Skin epidermis (tissue), 12 donors: ENCODE measurements around the gene WDR46.

Source experiments
- H3K27ac ChIP-seq, 21 experiments: fragments of 200-600 bp; sonication (generic) in 11 of 21; one replicate each; pipeline ENCODE4 v1.5.0; 2020; ENCODE audit warnings: mild to moderate bottlenecking in 3 of 21, inconsistent platforms in 2 of 21, moderate library complexity in 2 of 21
- H3K4me3 ChIP-seq, 7 experiments: fragments of 200-600 bp; sonication (generic) in 2 of 7; one replicate each; pipeline ENCODE4 v1.5.0; 2020; ENCODE audit warnings: inconsistent platforms in 2 of 7, mild to moderate bottlenecking in 2 of 7, moderate library complexity in 1 of 7

The WDR46 gene, protein sequence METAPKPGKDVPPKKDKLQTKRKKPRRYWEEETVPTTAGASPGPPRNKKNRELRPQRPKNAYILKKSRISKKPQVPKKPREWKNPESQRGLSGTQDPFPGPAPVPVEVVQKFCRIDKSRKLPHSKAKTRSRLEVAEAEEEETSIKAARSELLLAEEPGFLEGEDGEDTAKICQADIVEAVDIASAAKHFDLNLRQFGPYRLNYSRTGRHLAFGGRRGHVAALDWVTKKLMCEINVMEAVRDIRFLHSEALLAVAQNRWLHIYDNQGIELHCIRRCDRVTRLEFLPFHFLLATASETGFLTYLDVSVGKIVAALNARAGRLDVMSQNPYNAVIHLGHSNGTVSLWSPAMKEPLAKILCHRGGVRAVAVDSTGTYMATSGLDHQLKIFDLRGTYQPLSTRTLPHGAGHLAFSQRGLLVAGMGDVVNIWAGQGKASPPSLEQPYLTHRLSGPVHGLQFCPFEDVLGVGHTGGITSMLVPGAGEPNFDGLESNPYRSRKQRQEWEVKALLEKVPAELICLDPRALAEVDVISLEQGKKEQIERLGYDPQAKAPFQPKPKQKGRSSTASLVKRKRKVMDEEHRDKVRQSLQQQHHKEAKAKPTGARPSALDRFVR

DNA sequence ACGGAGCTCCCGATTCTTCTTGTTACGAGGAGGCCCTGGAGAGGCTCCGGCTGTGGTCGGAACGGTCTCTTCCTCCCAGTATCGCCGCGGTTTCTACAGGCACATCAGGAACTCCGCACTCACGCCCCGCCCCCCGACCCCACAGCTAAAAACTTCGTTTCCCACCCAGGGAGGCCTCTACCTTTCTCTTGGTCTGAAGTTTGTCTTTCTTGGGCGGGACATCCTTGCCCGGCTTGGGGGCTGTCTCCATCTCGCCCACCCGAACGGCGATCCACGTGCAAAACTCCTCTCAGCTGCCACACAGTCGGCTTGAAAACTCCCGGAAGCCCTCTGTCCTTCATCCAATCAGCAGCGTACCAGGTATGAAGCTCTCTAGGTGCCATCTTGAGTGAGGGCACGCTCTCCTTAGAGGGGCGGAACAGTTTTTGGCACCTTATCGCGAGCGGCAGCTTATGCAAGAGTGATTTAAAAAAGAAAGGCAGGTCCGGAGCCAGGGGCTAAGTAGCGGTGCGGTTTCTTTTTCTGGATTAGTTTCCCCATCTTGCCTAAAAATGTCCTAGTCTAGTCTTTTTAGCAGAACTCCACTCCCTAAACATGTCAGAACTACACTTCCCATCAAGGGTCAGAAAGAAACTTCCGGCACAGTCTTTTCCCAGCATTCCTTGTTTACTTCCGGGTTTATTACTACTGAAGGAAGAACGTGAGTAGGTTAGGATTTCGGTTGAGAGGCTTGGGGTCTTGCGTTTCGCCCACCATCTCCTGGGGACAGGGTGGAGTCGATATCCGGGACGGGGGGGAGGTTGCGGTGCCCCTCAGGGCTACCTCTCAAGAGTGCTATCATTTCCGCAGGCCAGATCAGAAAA lies at the start of gene WDR46, which contains the start of gene PFDN6:
WDR46 (minus strand) TSS at position 319 of the 863 bp plus-strand sequence; CDS start at position 250, 69 bp downstream.
PFDN6 (plus strand) TSS at position 681 of the 863 bp plus-strand sequence. CDS start 256 bp downstream, outside the sequence.
- H3K27ac ChIP-seq: peak within 1 kb of the TSS in 20 of 21 experiments; percentile 47 to 91 (median 81)
- H3K4me3 ChIP-seq: peak within 1 kb of the TSS; percentile 64 to 93 (median 78)

DNA sequence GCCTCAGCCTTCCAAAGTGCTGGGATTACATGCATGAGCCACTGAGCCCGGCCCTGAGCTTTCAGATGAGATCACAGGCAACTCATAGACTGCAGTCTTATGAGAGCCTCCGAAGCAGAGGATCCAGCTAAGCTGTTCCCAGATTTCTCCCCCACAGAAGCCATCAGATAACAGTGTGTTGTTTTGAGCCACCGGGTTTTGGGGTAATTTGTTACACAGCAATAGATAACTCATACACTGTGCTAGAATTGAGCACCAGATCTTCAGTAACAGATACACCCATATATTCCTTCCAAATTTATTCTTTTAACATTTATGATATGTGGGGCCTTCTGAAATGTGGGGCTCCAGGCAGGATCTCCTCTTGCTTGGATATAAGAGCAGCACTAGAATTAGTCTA lies 47.5 kb upstream of the WDR46 start:
- peak overlapping the region in 1 of 21 experiments; percentile 61 for H3K27ac ChIP-seq
- no peak overlapping the region for H3K4me3 ChIP-seq

DNA sequence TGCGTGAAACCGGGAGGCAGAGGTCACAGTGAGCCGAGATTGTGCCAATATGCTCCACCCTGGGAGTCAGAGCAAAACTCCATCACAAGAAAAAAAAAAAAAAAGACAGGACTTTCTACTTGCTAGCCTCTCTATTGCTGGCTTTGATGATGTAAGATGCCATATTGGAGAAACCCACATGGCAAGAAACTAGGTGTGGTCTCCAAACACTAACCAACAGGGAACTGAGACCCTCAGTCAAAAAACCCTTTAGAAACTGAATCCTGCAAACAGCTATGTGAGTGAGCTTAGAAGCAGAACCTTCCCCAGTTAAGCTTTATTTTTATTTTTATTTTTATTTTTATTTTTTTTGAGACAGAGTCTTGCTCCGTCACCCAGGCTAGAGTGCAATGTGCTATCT lies 46.9 kb upstream of the WDR46 start:
- H3K27ac ChIP-seq: no peak overlapping the region
- no peak overlapping the region for H3K4me3 ChIP-seq

DNA sequence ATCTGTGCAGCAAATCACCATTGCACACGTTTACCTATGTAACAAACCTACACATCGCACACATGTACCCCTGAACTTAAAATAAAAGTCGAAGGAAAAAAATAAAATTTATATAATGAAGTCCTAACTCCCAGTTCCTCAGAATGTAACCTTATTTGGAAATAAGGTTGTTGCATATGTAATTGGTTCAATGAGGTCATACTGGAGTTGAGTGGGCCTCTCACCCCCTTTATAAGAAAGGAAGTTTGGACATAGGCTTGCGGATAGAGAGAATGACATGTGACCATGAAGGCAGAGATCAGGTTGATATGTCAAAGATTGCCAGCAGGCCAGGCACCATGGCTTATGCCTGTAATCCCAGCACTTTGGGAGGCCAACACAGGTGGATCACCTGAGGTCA lies 44.6 kb upstream of the WDR46 start:
- Histone ChIP-seq H3K27ac (no peak overlapping the region), H3K4me3 (no peak overlapping the region)

DNA sequence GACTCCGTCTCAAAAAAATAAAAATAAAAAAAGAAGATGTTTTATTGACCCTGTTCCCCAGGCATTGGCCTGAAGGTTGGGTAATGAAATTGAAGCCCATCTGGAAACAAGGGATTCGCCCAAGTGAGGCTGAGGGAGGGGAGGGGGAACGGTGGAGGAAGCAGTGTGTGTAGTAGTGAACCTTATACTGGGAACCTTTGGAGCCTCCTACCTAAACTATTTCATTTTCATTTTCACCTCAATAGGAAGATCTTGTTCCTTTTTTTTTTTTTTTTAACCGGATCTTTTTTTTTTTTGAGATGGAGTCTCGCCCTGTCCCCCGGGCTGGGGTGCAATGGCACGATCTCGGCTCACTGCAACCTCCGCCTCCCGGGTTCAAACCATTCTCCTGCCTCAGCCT lies 41.7 kb upstream of the WDR46 start:
- Histone ChIP-seq H3K27ac (no peak overlapping the region), H3K4me3 (no peak overlapping the region)

DNA sequence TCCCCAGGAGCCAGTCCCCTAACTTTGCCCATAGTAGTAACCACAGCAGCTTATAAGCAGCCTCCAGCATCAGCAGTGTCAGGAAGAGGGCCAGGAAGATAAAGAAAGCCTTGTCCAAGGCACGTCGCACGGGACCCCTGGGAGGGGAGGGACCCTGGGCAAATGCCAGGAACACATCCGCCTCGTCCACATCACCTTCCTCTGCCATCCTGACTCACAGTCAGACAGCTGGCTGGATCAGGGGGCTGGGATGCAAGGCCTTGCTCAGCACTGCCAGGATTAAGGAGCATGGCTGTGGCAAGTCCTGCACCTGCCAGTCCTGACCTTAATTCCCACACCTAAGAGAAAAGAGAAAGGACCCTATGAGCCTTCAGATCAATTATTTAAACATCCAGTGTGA lies 40.0 kb upstream of the WDR46 start:
- Histone ChIP-seq H3K27ac (no peak overlapping the region), H3K4me3 (no peak overlapping the region)

DNA sequence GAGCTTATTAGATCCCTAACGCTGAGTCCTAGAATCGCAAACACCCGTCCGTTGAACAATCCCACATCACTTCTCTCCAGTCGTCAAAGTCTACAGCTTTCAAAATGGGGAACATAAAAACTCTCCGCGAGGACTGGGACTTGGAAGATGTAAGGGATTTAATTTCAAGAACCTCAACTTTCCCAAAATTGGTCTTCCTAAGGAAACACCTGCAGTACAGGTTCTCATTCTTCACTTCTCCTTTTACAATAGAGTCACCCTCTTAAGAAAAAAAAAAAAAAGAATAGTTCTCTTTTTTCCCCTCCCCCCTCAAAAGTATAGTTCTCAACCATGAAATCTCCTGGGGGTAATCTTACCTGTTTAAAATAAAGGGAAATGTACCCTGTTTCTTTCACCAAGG lies 35.1 kb upstream of the WDR46 start:
- H3K4me3 ChIP-seq: peak overlapping the region in 6 of 7 experiments; percentile 67 to 91 (median 82)
- H3K27ac ChIP-seq: peak overlapping the region in 15 of 21 experiments; percentile 82 to 100 (median 95)

DNA sequence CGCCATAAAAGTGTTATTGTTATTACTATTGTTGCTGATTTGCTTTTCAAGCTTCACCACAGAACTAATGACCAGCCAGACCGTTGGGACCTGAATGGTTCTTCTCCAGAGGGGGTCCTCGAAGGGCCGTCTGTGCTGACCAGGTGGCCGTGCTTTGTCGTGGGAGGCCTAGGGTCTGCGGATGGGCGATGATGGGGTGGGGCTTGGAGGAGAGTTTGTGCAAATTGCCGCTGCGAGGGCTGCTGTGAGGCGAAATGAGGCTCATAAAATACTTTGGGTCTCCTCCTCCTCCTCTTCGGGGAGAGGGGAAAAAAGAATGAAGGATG lies 34.5 kb upstream of the WDR46 start:
- Histone ChIP-seq H3K27ac (peak overlapping the region; percentile 2 to 100 (median 93)), H3K4me3 (peak overlapping the region; percentile 56 to 91 (median 81))

DNA sequence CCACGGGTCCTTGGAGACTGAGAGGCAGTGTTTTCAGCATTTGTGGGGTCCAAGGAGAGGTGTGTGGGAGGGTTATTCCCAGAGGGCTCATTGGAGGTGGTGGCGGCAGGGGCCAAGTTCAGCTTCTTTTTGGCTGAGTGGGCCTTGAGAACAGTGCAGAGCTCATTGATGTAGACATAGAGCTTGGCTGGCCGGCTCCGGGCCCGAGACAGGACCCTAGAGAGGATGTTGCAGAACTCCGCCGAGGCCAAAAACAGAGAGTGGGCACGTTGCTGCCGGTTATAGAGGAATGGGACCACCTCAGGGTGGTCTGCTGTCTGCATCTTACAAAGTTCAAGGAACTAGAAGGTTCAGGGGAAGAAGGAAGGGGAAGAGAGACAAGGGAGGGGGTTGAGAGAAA lies 32.2 kb upstream of the WDR46 start:
- H3K27ac ChIP-seq: peak overlapping the region in 19 of 21 experiments; percentile 1 to 100 (median 92)
- peak overlapping the region in 3 of 7 experiments; percentile 56 to 82 (median 67) for H3K4me3 ChIP-seq

DNA sequence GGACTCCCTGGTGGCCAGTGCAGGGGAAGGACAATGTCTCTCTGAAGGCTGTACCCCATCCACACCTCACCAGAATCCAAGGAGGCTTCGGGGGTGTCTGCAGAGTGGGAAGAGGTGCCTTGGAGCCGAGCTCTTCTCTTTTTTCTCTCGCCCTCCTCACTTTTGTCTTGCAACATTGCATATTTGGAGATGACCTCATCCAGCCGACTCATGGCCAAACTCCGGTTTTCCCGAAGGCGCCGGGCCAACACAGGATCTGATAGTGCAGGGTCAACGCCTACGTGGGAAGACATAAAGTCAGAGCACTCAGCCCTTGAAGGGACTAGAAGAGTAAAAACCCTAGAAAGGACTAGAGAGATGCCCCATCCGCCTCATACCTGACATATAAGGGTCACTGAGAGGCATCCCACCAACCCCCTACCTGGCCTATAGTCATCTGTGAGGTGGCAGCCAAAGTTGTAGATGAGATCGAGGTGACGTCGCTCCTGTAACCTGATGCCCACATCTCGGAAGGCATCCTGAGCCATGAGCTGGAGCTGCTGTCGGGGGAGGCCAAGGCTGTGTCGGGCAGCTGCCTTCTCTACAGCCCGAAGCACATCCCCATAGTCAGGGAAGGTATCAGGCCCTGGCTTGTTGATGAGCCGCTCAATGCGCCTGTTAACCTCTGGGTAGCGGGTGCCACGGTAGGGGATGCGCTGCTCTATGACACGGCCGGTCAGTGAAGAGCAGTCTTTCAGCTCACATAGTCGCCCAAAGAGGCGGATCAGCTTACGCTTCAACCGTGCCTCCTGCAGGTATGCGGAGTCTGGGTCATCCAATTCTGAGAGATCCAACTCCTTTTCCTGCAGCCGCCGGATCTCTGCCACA lies 31.5 kb upstream of the WDR46 start:
- peak overlapping the region in 13 of 21 experiments; percentile 4 to 100 (median 50) for H3K27ac ChIP-seq
- H3K4me3 ChIP-seq: peak overlapping the region in 2 of 7 experiments; percentile 67 to 82

DNA sequence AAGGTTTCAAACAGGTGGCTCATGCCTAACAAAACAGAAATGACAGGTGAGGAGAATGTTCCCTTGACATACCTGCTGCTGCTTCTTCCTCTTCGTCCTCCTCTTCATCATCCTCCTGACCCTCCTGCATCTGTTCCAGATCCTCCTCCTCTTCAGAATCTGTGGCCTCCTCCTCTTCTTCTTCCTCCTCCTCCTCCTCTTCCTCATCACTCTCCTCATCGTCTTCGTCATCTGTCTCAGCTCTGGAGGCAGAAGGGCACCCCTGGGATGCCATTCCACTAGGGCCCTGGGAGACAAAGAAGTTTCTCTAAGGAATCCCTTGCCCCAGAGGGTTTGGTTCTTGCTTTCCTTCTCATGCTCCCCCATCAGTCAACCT lies 30.9 kb upstream of the WDR46 start:
- H3K4me3 ChIP-seq: peak overlapping the region in 1 of 7 experiments; percentile 67
- peak overlapping the region in 8 of 21 experiments; percentile 8 to 100 (median 44) for H3K27ac ChIP-seq

DNA sequence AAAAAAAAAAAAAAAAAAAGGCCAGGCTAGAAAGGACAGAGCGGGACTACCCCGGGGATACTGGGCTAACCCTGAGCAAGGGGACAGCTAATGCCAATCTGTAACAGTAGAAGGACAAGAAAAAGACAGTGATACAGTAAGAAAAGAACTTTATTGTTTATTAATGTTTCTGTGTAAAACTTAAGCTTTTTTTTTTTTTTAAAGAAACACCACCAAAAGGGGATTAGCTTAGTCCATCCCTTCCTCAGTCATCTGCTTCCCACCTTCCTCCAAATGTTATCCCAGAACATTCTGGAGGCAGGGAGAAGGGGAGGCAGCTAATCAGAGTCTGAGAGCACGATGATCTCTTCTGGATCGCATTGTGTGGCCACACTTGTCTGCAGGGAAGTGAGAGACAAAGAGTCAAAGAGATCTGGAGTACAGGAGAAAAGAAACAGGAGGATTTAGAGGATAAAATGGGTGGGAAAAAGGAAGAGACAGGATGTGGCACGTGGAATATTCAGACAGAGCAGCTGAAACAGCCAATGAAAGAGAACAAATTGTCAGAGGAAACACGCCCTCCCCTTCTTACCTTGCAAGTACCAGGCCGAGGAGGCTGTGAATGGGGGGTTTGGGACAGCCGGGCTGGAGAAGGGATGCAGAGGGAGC lies 29.5 kb upstream of the WDR46 start:
- Histone ChIP-seq H3K4me3 (peak overlapping the region; percentile 12 to 56 (median 49)), H3K27ac (peak overlapping the region in 18 of 21 experiments; percentile 28 to 90 (median 84))

DNA sequence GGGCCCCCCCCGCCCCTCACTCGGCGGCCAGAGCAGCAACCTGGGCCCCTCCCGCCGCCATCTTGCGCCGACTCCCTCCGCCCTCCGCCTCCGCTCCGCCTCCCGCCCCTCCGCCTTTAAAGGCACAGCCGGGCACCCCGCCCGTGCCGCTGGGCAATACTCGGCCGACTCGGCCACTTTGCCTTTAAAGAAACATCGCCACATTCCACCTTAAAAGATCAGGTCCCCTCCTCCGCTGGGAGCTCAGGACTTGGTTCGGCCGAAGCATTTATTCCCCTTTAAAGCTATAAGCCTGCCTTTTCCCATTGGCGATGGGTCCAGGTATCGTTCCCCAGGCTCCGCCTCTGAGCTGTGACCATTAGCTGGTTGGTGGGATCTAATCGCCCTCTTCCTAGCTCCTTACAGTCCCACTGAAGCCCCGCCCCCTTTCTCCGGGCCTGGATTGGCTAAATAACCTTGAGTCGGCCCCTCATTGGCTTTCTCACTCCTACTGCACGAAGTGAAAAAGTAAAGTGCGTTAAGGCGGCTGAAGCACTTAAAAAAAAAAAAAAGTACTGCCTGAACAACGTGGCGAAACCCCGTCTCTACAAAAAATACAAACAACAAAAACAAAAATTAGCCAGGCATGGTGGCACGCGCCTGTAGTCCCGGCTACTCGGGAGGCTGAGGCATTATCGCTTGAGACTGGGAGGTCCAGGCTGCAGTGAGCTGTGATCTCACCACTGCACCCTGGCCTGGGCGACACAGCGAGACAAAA lies 28.8 kb upstream of the WDR46 start, which contains the start of gene ZBTB22:
ZBTB22 (minus strand) TSS at position 76 of the 757 bp plus-strand sequence. CDS start 828 bp downstream, outside the sequence.
- Histone ChIP-seq H3K4me3 (peak within 1 kb of the TSS; percentile 35 to 56 (median 49)), H3K27ac (peak within 1 kb of the TSS in 20 of 21 experiments; percentile 56 to 90 (median 84))

DNA sequence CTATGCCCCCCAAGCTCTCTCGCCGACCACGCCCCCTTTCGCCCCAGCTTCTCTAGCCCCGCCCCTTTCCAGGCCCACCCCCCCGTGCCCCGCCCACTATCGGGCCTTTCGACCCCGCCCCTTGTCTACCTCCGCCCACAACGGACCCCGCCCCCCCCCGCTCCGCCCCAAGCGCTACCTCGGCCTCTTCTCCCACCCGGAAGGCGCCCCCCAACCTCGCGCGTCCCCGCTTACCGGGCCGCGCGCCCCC lies 28.3 kb upstream of the WDR46 start:
- H3K27ac ChIP-seq: peak overlapping the region in 20 of 21 experiments; percentile 56 to 90 (median 84)

DNA sequence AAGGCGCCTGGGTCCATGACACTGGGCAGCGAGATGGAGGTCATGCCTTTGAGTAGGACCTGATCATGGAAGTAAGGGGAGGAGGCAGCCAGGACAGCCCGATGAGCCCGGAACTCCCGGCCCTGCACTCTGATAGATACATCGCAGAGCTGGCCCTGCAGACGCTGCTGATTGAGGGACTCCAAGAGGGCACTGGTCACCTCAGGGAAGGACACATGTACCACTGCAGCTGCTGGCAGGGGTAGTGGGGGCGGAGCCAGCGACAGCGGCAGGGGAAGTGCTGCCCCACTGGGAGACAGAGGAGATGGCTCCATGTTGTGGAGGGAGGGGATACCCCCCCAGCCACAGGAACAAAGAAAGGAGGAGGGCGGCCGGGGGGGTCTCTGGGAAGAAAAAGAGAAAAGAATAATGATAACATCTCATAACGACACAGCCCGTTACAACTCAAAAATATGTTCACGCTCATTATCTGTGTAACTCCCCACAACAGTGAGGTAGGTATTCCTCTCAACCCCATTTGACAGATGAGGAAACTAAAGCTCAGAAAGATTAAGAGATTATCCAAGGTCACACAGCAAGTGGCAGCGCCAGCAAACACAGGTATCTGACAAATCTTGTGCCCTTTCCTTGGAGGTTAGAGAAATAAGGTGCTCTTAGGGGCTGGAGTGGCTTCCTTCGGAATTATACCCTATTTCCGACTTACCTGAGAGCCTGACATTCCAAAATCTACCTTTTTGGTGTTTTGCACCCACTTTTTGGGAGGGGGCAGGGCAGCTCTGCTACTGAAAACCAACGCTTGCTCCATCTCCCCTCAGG lies 27.8 kb upstream of the WDR46 start:
- peak overlapping the region; percentile 35 to 56 (median 49) for H3K4me3 ChIP-seq
- H3K27ac ChIP-seq: peak overlapping the region in 18 of 21 experiments; percentile 56 to 90 (median 84)

More for the DNA sequence above, 28.3 kb upstream of the WDR46 start:
- H3K4me3 ChIP-seq: peak overlapping the region; percentile 35 to 56 (median 49)

DNA sequence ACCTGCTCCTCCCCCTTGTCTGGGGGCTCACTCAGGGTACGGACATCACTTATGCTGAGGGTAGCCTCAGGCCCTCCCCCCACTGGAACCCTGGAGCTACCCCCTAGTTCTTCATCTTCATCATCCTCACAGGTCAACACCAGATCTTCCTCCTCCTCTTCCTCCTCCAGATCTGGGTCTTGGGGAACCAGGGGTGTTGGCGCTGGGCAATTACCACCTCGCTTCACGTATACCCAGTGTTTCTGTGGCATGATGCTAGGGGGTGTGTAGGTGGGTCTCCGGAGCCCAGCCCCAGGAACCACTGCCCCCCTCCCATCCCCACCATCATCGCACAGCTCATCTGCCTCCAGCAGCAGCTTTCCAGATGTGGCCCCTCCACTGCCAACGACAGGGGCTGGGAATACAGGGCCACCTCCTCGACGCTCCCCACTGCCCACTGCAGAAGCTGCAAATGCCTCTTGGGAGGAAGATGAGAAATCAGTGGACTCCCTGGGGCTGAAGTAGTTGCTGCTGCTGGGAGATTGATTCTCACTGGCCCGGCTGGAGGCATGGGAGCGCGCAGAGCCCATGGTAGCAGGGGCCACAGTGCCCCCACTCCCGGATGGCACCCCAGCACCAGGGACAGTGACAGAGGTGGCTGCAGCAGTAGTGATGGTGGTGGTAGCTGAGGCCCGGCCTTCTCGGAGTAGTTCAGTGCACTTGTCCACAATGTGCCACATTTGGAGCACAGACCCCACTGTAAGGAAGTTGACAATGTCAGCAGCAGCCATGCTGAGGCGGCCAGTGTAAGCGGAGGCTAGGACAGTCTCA lies 27.0 kb upstream of the WDR46 start:
- Histone ChIP-seq H3K4me3 (no peak overlapping the region), H3K27ac (peak overlapping the region in 11 of 21 experiments; percentile 89 to 100 (median 96))
